Progenitor cell of endocrine pancreas (in vitro differentiated cells): ENCODE data around the gene ASXL1. TPM values are rescaled to one million over a fixed set of nuclear protein-coding genes. Genes with fewer than 3 reads are reported as not detected.

Source experiments
- DNase-seq: peaks from one replicate; pipeline ENCODE4 v3.0.0; 2021; ENCODE audit warnings: low spot score; ENCODE audit not compliant: unreplicated experiment
- H3K27ac Mint-ChIP-seq: 2 replicates; pipeline ENCODE4 v1.8.0; 2021; ENCODE audit warnings: mild to moderate bottlenecking, moderate library complexity, mixed read lengths
- H3K27me3 Mint-ChIP-seq: 2 replicates; pipeline ENCODE4 v1.8.0; 2021; ENCODE audit warnings: mixed read lengths
- H3K36me3 Mint-ChIP-seq: 2 replicates; pipeline ENCODE4 v1.8.0; 2022; ENCODE audit warnings: mixed read lengths; ENCODE audit not compliant: insufficient read depth
- H3K4me1 Mint-ChIP-seq: 2 replicates; pipeline ENCODE4 v1.8.0; 2021; ENCODE audit warnings: low read depth, mixed read lengths
- H3K4me3 Mint-ChIP-seq: 2 replicates; pipeline ENCODE4 v1.8.0; 2021; ENCODE audit warnings: low read depth, mild to moderate bottlenecking, moderate library complexity, mixed read lengths
- H3K9me3 Mint-ChIP-seq: 2 replicates; pipeline ENCODE4 v1.8.0; 2021; ENCODE audit warnings: low read depth, mixed read lengths
- long read RNA-seq: library from polyadenylated mRNA; unstranded; transcript quantifications from one replicate; pipeline ENCODE4 v2.0.0, GENCODE V29; 2020
- total RNA-seq: library from RNA; stranded (reverse); gene quantifications from 2 replicates; pipeline ENCODE4 v1.2.1, GENCODE V29; 2021
- TF ChIP-seq, protein P1 (sequence below): fragments of 200-600 bp; sonication (generic); IDR thresholded peaks from one replicate; pipeline ENCODE4 v1.5.0; 2021; ENCODE audit warnings: antibody characterized with exemption, mild to moderate bottlenecking; ENCODE audit not compliant: unreplicated experiment

The ASXL1 gene
- total RNA-seq = 189 and 201 TPM in 2 replicates
- long read RNA-seq, partial matches to known transcripts = 0 of 69 reads
- long read RNA-seq, other reads (novel, unspliced or antisense) = 69 of 69 reads

DNA sequence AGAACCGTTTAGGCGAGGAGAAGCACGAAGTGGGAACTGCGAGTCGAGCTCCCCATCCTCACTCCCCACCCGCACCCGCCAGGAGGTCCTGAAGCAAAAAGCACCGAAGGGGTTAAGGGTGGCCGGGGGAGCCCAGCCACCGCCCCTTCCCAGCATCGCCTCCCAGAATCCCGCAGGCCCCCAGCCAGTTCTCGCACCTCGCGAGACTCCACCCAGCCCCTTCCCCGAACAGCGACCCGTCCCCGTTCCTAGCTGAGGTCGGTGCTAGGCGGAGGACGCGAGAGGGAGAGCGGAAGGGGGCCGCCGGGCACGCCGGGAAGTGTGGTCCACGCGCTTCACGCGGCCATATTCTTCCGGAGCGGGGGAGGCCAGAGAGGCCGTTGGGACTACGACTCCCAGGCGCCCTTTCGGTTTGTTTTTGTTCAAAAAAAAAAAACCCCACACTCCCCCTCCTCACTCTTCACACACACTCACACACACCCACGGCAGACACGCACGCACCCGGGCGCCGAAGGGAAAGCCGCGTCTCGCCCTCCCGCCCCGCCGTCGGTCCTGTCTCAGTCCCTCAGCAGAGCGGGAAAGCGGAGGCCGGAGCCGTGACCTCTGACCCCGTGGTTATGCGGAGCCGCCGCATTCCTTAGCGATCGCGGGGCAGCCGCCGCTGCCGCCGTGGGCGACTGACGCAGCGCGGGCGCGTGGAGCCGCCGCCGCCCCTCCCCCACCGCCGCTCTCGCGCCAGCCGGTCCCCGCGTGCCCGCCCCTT is at the start of gene ASXL1:
TSS of gene ASXL1 (plus strand) at position 463 of the 763 bp plus-strand sequence. CDS start 445 bp downstream, outside the sequence.
- peak; percentile 100 for DNase-seq
- Mint-ChIP-seq H3K4me3 (peak within 1 kb of the TSS; percentile 96), H3K4me1 (peaks cover 32% of the 10 kb centered on the region), H3K27ac (peak within 1 kb of the TSS; percentile 100), H3K27me3 (no peaks in the 10 kb centered on the region), H3K36me3 (no peaks in the 10 kb centered on the region), H3K9me3 (no peaks in the 10 kb centered on the region)
- TF ChIP-seq, protein P1, sequence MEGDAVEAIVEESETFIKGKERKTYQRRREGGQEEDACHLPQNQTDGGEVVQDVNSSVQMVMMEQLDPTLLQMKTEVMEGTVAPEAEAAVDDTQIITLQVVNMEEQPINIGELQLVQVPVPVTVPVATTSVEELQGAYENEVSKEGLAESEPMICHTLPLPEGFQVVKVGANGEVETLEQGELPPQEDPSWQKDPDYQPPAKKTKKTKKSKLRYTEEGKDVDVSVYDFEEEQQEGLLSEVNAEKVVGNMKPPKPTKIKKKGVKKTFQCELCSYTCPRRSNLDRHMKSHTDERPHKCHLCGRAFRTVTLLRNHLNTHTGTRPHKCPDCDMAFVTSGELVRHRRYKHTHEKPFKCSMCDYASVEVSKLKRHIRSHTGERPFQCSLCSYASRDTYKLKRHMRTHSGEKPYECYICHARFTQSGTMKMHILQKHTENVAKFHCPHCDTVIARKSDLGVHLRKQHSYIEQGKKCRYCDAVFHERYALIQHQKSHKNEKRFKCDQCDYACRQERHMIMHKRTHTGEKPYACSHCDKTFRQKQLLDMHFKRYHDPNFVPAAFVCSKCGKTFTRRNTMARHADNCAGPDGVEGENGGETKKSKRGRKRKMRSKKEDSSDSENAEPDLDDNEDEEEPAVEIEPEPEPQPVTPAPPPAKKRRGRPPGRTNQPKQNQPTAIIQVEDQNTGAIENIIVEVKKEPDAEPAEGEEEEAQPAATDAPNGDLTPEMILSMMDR = no peak

DNA sequence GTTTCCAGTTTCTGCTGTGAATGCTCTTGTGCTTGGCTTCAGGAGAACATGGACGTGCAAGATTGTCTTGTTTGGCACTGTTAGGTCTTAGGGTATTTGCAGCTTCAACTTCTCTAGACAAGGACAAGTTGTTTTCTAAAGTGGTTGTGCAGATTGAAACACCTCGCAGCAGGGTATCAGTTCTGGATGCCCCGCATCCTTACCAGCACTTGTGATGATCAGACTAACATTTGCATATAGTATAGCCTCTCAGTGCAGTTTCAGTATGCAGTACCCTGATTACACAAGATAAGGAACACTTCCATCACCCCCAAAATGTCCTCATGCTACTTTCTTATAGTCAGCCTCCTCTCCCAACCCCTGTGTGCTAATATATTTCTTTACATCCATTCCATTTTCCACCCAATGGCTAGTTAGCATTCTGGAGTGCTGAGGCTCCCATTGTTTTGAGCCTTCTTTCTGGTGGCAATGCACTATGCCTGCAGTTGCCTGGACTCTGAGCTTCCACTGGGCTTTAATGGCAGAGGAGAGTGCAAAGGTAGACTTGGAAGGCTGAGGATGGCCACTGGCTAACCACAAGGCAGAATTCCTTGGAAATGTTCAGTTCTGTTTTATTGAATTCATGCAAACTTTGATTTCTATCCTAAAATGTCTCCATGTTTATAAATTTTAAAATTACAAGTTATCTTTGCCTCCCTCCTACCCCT is 45.3 kb upstream of the ASXL1 start:
- no peak overlapping the region for H3K4me3 Mint-ChIP-seq
- H3K27ac Mint-ChIP-seq = no peak overlapping the region
- peaks cover 3% of the 10 kb centered on the region for H3K4me1 Mint-ChIP-seq
- no peaks in the 10 kb centered on the region for H3K27me3 Mint-ChIP-seq
- peaks cover 46% of the 10 kb centered on the region for H3K36me3 Mint-ChIP-seq
- DNase-seq = no peak
- TF ChIP-seq, protein P1 = no peak
- H3K9me3 Mint-ChIP-seq = no peaks in the 10 kb centered on the region

DNA sequence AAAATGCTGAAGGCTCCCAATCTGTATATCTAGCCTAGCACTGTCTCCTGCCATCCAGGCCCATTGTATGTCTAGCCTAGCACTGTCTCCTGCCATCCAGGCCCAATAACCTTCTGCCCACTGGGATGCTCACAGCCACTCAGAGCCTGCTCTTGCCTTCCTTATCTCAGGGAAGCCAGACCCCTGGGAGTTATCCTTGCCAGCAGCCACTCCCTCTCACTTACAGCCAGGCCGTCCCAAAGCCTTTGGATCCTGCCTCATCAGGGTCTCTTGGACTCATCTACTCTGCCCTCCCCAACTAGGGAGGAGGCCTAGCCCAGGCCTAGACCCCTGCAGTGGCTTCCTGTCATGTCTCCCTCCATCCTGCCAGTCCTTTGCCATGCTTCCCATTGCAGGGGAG is 43.4 kb upstream of the ASXL1 start:
- TF ChIP-seq, protein P1 = no peak
- no peak for DNase-seq
- Mint-ChIP-seq H3K27me3 (no peaks in the 10 kb centered on the region), H3K4me3 (no peak overlapping the region), H3K27ac (peak overlapping the region; percentile 23), H3K9me3 (no peaks in the 10 kb centered on the region), H3K4me1 (peaks cover 3% of the 10 kb centered on the region), H3K36me3 (peaks cover 46% of the 10 kb centered on the region)

DNA sequence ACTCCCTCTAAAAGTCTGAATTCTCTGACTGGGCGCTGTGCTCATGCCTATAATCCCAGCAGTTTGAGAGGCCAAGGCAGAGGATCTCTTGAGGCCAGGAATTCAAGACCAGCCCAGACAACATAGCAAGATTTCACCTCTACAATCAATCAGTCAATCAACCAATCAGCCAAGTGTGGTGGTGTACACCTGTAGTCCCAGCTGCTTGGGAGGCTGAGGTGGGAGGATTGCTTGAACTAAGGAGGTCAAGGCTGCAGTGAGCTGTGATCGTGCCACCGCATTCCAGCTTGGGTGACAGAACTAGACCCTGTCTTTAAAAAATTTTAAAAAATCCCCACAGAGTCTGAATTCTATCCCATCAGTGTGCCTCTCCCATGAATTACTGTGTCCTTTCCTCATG is 42.7 kb upstream of the ASXL1 start:
- Mint-ChIP-seq H3K27ac (no peak overlapping the region), H3K27me3 (no peaks in the 10 kb centered on the region), H3K9me3 (no peaks in the 10 kb centered on the region), H3K4me1 (peaks cover 3% of the 10 kb centered on the region), H3K4me3 (no peak overlapping the region), H3K36me3 (peaks cover 40% of the 10 kb centered on the region)
- DNase-seq = no peak
- TF ChIP-seq, protein P1 = no peak

DNA sequence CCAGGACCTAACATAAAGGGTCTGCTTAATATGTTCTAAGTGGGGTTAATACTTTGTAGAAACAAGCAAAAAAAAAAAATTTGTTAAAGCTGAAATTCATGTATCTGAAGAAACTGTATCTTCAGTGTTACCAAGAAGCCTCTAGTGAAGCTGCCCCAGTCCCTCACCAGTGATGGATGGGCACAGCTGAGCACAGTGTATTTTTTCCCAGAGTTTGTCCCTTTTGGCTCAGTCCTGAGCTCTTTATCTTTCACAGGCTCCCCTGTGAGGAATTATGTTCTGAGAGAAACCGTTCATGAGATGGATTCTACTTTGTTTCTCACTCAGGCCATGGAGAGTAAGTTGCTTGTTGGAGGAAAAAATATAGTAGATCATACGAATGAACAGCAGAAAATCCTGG is 42.2 kb upstream of the ASXL1 start:
- Mint-ChIP-seq H3K36me3 (peaks cover 35% of the 10 kb centered on the region), H3K27ac (peak overlapping the region; percentile 72), H3K27me3 (no peaks in the 10 kb centered on the region), H3K4me3 (no peak overlapping the region), H3K9me3 (no peaks in the 10 kb centered on the region), H3K4me1 (peaks cover 3% of the 10 kb centered on the region)
- TF ChIP-seq, protein P1 = no peak
- DNase-seq = no peak
